Fibroblast of lung (primary cell): Measurements from ENCODE around the gene FHIT. TPM values are rescaled to one million over a fixed set of nuclear protein-coding genes. Genes with fewer than 3 reads are reported as not detected.

ENCODE experiments used
- DNase-seq, 2 donors: peaks; one replicate each; pipeline versions ENCODE4 v3.0.0 to v3.0.0-alpha.2; 2010; ENCODE audit warnings: low read depth in 2 of 2
- H2AFZ ChIP-seq: 2 replicates; pipeline ENCODE4 v1.5.1; 2012; ENCODE audit warnings: low read length, control low read depth, inconsistent platforms
- H3K27ac ChIP-seq: 2 replicates; pipeline ENCODE4 v1.5.1; 2011; ENCODE audit warnings: low read length, control low read depth; ENCODE audit not compliant: insufficient read depth
- H3K27me3 ChIP-seq: 2 replicates; pipeline ENCODE4 v1.5.1; 2011; ENCODE audit warnings: mild to moderate bottlenecking, low read length; ENCODE audit not compliant: control insufficient read depth, insufficient read depth
- H3K36me3 ChIP-seq: 2 replicates; pipeline ENCODE4 v1.5.1; 2011; ENCODE audit warnings: low read length; ENCODE audit not compliant: control insufficient read depth, insufficient read depth
- H3K4me1 ChIP-seq: 2 replicates; pipeline ENCODE4 v1.5.1; 2011; ENCODE audit warnings: low read length; ENCODE audit not compliant: control insufficient read depth, insufficient read depth; ENCODE audit errors: extremely low read depth
- H3K4me2 ChIP-seq: 2 replicates; pipeline ENCODE4 v1.5.1; 2011; ENCODE audit warnings: low read length, control low read depth; ENCODE audit not compliant: insufficient read depth; ENCODE audit errors: extremely low read depth
- H3K4me3 ChIP-seq, 4 experiments: fragments of 200-600 bp in 1 of 4; sonication (generic) in 1 of 4; replicated peaks in 1 of 4; 2 replicates each; pipeline ENCODE4 v1.5.1; 2011 to 2016; ENCODE audit warnings: low read length in 4 of 4, low read depth in 3 of 4, mild to moderate bottlenecking in 3 of 4, control low read depth in 2 of 4, inconsistent platforms in 1 of 4, mixed read lengths in 1 of 4; ENCODE audit not compliant: insufficient read depth in 1 of 4; ENCODE audit errors: control extremely low read depth in 1 of 4
- H3K79me2 ChIP-seq: 2 replicates; pipeline ENCODE4 v1.5.1; 2012; ENCODE audit warnings: mild to moderate bottlenecking, low read length, inconsistent platforms; ENCODE audit not compliant: control insufficient read depth, insufficient read depth
- H3K9ac ChIP-seq: 2 replicates; pipeline ENCODE4 v1.5.1; 2011; ENCODE audit warnings: mild to moderate bottlenecking, low read length, control low read depth; ENCODE audit not compliant: insufficient read depth
- H3K9me3 ChIP-seq: 2 replicates; pipeline ENCODE4 v1.5.1; 2012; ENCODE audit warnings: low read depth, low read length; ENCODE audit not compliant: control insufficient read depth, insufficient read depth
- H4K20me1 ChIP-seq: 2 replicates; pipeline ENCODE4 v1.5.1; 2011; ENCODE audit warnings: low read length; ENCODE audit not compliant: control insufficient read depth, insufficient read depth; ENCODE audit errors: extremely low read depth
- EZH2 ChIP-seq: IDR thresholded peaks from 2 replicates; pipeline ENCODE4 v1.5.1; 2012; ENCODE audit warnings: low read length, control low read depth, mild to moderate bottlenecking; ENCODE audit errors: missing control alignments
- polyA plus RNA-seq, 2 donors: library from polyadenylated mRNA; depleted of rRNA in 1 of 2; stranded (reverse) in 1 of 2; unstranded in 1 of 2; fragments of >200 nt; gene quantifications; 2 replicates each; pipeline ENCODE4 v1.2.1, GENCODE V29; 2011 to 2012; ENCODE audit warnings: missing spikeins in 1 of 2
- total RNA-seq: library from RNA; depleted of rRNA; stranded (reverse); fragments of >200 nt; gene quantifications from 2 replicates; pipeline ENCODE4 v1.2.1, GENCODE V29; 2014
- TF ChIP-seq, protein P1 (sequence below), 2 donors: IDR thresholded peaks in 1 of 2; conservative IDR thresholded peaks in 1 of 2; 1 replicate in 1 of 2; 2 replicates in 1 of 2; pipeline ENCODE4 v1.5.1; 2011 to 2012; ENCODE audit warnings: low read length in 2 of 2, control low read depth in 1 of 2, inconsistent platforms in 1 of 2, low read depth in 1 of 2, mild to moderate bottlenecking in 1 of 2

FHIT gene
- total and polyA plus RNA-seq, 2 donors (not counting 1 experiment from before 2014, with no cell fraction given) = 0.79 to 2.1 TPM

DNA sequence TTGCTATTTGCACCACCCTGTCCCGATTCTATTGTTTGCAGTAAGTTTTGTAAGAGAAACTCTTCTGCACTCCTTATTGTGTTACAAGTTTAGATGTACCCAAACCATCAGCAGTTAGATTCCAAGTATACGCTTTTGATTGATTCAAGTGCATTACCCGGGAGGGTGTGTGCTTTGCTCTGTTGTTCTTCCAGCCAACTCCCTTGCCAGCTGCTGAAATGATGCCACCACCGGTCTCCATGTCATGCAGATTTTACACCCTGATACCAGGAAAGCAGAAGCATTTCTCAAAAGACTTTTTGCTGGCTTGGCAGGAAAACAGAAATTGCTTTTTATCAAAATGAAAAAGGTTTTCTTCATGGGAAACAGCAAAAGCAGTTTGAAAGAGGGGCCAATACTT is 1194.8 kb downstream of the FHIT start:
- DNase-seq = peak in 1 of 2 donors; percentile 6
- no peaks in the 10 kb centered on the region for H3K36me3 ChIP-seq
- no peak overlapping the region for H3K4me2 ChIP-seq
- H2AFZ ChIP-seq = no peak overlapping the region
- no peak overlapping the region for H3K27ac ChIP-seq
- no peaks in the 10 kb centered on the region for H4K20me1 ChIP-seq
- H3K9ac ChIP-seq = no peak overlapping the region
- no peaks in the 10 kb centered on the region for H3K79me2 ChIP-seq
- H3K9me3 ChIP-seq = no peaks in the 10 kb centered on the region
- no peak for TF ChIP-seq EZH2
- TF ChIP-seq, protein P1, sequence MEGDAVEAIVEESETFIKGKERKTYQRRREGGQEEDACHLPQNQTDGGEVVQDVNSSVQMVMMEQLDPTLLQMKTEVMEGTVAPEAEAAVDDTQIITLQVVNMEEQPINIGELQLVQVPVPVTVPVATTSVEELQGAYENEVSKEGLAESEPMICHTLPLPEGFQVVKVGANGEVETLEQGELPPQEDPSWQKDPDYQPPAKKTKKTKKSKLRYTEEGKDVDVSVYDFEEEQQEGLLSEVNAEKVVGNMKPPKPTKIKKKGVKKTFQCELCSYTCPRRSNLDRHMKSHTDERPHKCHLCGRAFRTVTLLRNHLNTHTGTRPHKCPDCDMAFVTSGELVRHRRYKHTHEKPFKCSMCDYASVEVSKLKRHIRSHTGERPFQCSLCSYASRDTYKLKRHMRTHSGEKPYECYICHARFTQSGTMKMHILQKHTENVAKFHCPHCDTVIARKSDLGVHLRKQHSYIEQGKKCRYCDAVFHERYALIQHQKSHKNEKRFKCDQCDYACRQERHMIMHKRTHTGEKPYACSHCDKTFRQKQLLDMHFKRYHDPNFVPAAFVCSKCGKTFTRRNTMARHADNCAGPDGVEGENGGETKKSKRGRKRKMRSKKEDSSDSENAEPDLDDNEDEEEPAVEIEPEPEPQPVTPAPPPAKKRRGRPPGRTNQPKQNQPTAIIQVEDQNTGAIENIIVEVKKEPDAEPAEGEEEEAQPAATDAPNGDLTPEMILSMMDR (conservative IDR thresholded peaks at IDR 0.05 in 1 of 2, IDR thresholded peaks at IDR 0.05 in 1 of 2; ENCODE audit: low read depth in 1 of 2, low read length in 2 of 2) = no peak
- no peak overlapping the region for H3K4me3 ChIP-seq
- H3K4me1 ChIP-seq = no peaks in the 10 kb centered on the region
- H3K27me3 ChIP-seq = no peaks in the 10 kb centered on the region

DNA sequence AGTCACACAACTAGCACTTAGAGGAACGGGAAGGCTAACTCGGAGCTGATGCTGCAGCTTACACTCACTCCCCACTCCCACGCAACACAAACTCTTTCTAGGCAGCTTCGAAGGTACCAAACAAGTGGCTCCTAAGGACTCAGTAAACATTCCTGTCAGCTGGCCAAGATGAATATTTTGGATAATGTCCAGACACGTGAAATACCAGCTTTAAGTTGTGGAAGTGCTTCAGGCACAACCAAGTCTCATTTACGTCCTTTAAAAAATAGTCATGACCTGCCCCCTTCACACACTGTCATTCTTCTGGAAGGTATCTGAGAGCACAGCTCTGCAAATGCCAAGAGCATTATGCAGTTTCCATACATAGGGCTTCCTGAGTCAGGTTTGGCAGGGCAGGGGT is 1195.5 kb downstream of the FHIT start:
- no peak for TF ChIP-seq EZH2
- TF ChIP-seq, protein P1 (conservative IDR thresholded peaks at IDR 0.05 in 1 of 2, IDR thresholded peaks at IDR 0.05 in 1 of 2; ENCODE audit: low read depth in 1 of 2, low read length in 2 of 2) = no peak
- no peaks in the 10 kb centered on the region for H3K79me2 ChIP-seq
- no peak overlapping the region for H3K27ac ChIP-seq
- no peak overlapping the region for H2AFZ ChIP-seq
- H3K4me1 ChIP-seq = no peaks in the 10 kb centered on the region
- H3K4me2 ChIP-seq = no peak overlapping the region
- H3K27me3 ChIP-seq = no peaks in the 10 kb centered on the region
- no peaks in the 10 kb centered on the region for H3K9me3 ChIP-seq
- DNase-seq = peak in 1 of 2 donors; percentile 82
- H3K4me3 ChIP-seq = no peak overlapping the region
- no peak overlapping the region for H3K9ac ChIP-seq
- no peaks in the 10 kb centered on the region for H3K36me3 ChIP-seq
- H4K20me1 ChIP-seq = no peaks in the 10 kb centered on the region

DNA sequence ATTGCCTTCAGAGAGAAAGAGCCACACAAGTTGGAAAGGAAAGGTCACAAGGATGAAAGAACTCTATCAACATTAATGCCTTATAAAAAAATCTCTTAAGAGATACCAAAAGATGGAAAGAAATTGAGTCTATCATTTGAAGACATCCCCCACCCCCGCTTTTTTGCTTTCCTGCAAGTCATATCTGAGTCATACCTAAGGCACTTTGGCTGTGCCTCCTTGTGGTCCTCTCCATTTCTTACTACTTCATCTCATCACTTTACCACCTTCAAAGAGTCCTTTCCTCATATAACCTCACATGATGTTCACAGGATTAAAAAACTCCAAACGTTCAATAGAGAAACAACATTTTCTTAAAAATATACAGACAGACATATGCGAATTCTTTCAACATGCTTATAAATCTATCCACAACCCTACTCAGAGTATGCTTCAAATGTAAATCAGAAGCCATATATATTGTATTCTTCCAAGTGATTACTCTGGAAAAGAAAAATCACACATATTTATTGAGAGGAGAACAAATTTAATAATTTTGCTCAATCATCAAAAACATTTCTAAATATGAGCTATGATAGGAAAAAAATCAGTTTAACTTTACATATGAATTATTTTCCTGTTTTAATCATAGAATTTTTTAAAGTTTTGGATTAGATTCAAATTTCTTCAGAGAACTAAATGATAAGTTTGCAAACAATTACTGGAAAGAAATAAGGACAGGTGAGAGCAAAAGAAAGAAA is 1197.6 kb downstream of the FHIT start:
- no peaks in the 10 kb centered on the region for H4K20me1 ChIP-seq
- H3K27ac ChIP-seq = no peak overlapping the region
- peak; percentile 56 to 88 for DNase-seq
- no peaks in the 10 kb centered on the region for H3K4me1 ChIP-seq
- H3K36me3 ChIP-seq = no peaks in the 10 kb centered on the region
- H3K79me2 ChIP-seq = no peaks in the 10 kb centered on the region
- H3K9ac ChIP-seq = no peak overlapping the region
- H3K27me3 ChIP-seq = no peaks in the 10 kb centered on the region
- no peak overlapping the region for H3K4me3 ChIP-seq
- H3K4me2 ChIP-seq = no peak overlapping the region
- H3K9me3 ChIP-seq = no peaks in the 10 kb centered on the region
- H2AFZ ChIP-seq = no peak overlapping the region
- TF ChIP-seq, protein P1 (conservative IDR thresholded peaks at IDR 0.05 in 1 of 2, IDR thresholded peaks at IDR 0.05 in 1 of 2; ENCODE audit: low read depth in 1 of 2, low read length in 2 of 2) = no peak
